ENCODE results near the gene LRG1. TPM values are rescaled to one million over a fixed set of nuclear protein-coding genes. Genes with fewer than 3 reads are reported as not detected.

LRG1 gene
- total and polyA plus RNA-seq, 9 of the 15 experiments (the other 6 are each of a cell fraction or from before 2014, with no cell fraction given), result 1.5 to 11.9 (median 8.7) TPM

GRCh38 chr19:4556597-4557127 is 16.8 kb upstream of the LRG1 start (continued):
- TF ChIP-seq ESRRA (IDR thresholded peaks at IDR 0.05; ENCODE audit: borderline replicate concordance, low read depth) (no peak; the same call in 1 of the 2 replicates), ZNF398 (CRISPR knock-in tag; IDR thresholded peaks at IDR 0.05) (no peak), FOXJ2 (tag; IDR thresholded peaks at IDR 0.05) (no peak), ZFP30 (CRISPR knock-in tag; IDR thresholded peaks at IDR 0.05; ENCODE audit: borderline replicate concordance) (no peak), BRCA1 (IDR thresholded peaks at IDR 0.05) (no peak), BRCA1 (CRISPR knock-in tag; IDR thresholded peaks at IDR 0.05) (no peak), ZKSCAN1 (IDR thresholded peaks at IDR 0.05; ENCODE audit: low read depth, low read length) (no peak), HDGF (IDR thresholded peaks at IDR 0.05) (no peak), VEZF1 (CRISPR knock-in tag; IDR thresholded peaks at IDR 0.05) (peak; percentile 9; the same call in 1 of the 2 replicates), GABPB1 (CRISPR knock-in tag; IDR thresholded peaks at IDR 0.05) (0 out of 2 replicates have a peak, but pooled peaks have one; percentile 52), CREB1 (IDR thresholded peaks at IDR 0.05) (no peak), CREB1 (CRISPR knock-in tag; IDR thresholded peaks at IDR 0.05) (peak; percentile 27; the same call in 1 of the 2 replicates), PRDM10 (IDR thresholded peaks at IDR 0.05; ENCODE audit: partially characterized antibody) (peak; percentile 91), NR2C2 (CRISPR knock-in tag; IDR thresholded peaks at IDR 0.05) (no peak), NR2C2 (tag; IDR thresholded peaks at IDR 0.05) (no peak), ZC3H4 (CRISPR knock-in tag; IDR thresholded peaks at IDR 0.05; ENCODE audit: borderline replicate concordance) (no peak), YY1 (IDR thresholded peaks at IDR 0.05; ENCODE audit: borderline replicate concordance in 1 of 3, control insufficient read depth in 1 of 3, extremely low read depth in 1 of 3, insufficient read depth in 3 of 3, insufficient read length in 1 of 3, insufficient replicate concordance in 2 of 3, low read depth in 1 of 3, low read length in 2 of 3) (peak in 2 of 3 experiments; percentile 6 to 45), GATA2 (CRISPR knock-in tag; IDR thresholded peaks at IDR 0.05) (no peak), CCNT2 (IDR thresholded peaks at IDR 0.05; ENCODE audit: borderline replicate concordance, extremely low read depth, insufficient read length, low read depth, low read length) (peak; percentile 8)
